K562 (cell line): Measurements from ENCODE around the gene CDC14B. TPM values are rescaled to one million over a fixed set of nuclear protein-coding genes. Genes with fewer than 3 reads are reported as not detected.

Source experiments
- ATF3 ChIP-seq, 2 experiments: fragments of 450-650 bp in 1 of 2; sonication (generic) in 1 of 2; formaldehyde crosslinking in 1 of 2; IDR thresholded peaks in 1 of 2; conservative IDR thresholded peaks in 1 of 2; 2 replicates each; pipeline versions ENCODE4 v1.6.1 to v1.8.1; 2016 to 2023; ENCODE audit warnings: mild to moderate bottlenecking in 2 of 2, moderate library complexity in 2 of 2, inconsistent platforms in 1 of 2, missing genetic modification reagents in 1 of 2
- CHCHD3 ChIP-seq: fragments of 250-450 bp; sonication (Bioruptor Pico); IDR thresholded peaks from 2 replicates; pipeline ENCODE4 v2.1.2; 2022; ENCODE audit warnings: mild to moderate bottlenecking
- FOS ChIP-seq: IDR thresholded peaks from 3 replicates; pipeline ENCODE4 v1.6.1; 2011; ENCODE audit not compliant: insufficient read length; ENCODE audit errors: extremely low read depth
- FOSL1 ChIP-seq: fragments of 200-800 bp; sonication (Bioruptor generic); conservative IDR thresholded peaks from 2 replicates; pipeline ENCODE4 v1.6.1; 2016; ENCODE audit warnings: missing genetic modification characterization, missing compliant biosample characterization
- GATAD2B ChIP-seq: fragments of 450-650 bp; IDR thresholded peaks from 2 replicates; pipeline ENCODE4 v1.6.1; 2017; ENCODE audit warnings: mild to moderate bottlenecking, borderline replicate concordance
- HDAC6 ChIP-seq: IDR thresholded peaks from 2 replicates; pipeline ENCODE4 v1.6.1; 2012; ENCODE audit warnings: low read depth, mild to moderate bottlenecking, control low read depth, inconsistent platforms, low read length, moderate library complexity
- MAFG ChIP-seq: fragments of 450-650 bp; conservative IDR thresholded peaks from 2 replicates; pipeline ENCODE4 v1.6.1; 2016; ENCODE audit warnings: missing genetic modification characterization, missing compliant biosample characterization
- MBD2 ChIP-seq: sonication (generic); IDR thresholded peaks from 2 replicates; pipeline ENCODE4 v1.6.1; 2016; ENCODE audit warnings: low read depth, borderline replicate concordance
- NCOA4 ChIP-seq: fragments of 450-650 bp; IDR thresholded peaks from 2 replicates; pipeline ENCODE4 v1.6.1; 2018; ENCODE audit warnings: mild to moderate bottlenecking; ENCODE audit not compliant: partially characterized antibody
- RAD21 ChIP-seq, 2 experiments: fragments of 250-450 bp in 1 of 2; fragments of 450-650 bp in 1 of 2; sonication (Bioruptor Pico) in 1 of 2; formaldehyde crosslinking in 1 of 2; IDR thresholded peaks in 1 of 2; conservative IDR thresholded peaks in 1 of 2; 2 replicates each; pipeline versions ENCODE4 v1.4.0 to v1.8.0; 2020 to 2022; ENCODE audit warnings: mild to moderate bottlenecking in 2 of 2, moderate library complexity in 1 of 2
- SIN3B ChIP-seq: fragments of 450-650 bp; IDR thresholded peaks from 2 replicates; pipeline ENCODE4 v1.6.1; 2017; ENCODE audit warnings: low read depth, mild to moderate bottlenecking, moderate library complexity
- SMARCC2 ChIP-seq: fragments of 450-650 bp; IDR thresholded peaks from 2 replicates; pipeline ENCODE4 v1.6.1; 2017; ENCODE audit warnings: antibody characterized with exemption, moderate library complexity, mild to moderate bottlenecking, low read depth
- SMC3 ChIP-seq: conservative IDR thresholded peaks from 2 replicates; pipeline ENCODE4 v1.6.1; 2011; ENCODE audit warnings: low read depth, low read length, improper control_type of control experiment; ENCODE audit not compliant: insufficient read depth
- VEZF1 ChIP-seq: fragments of 200-800 bp; sonication (Bioruptor generic); IDR thresholded peaks from 2 replicates; pipeline ENCODE4 v1.6.1; 2017; ENCODE audit warnings: missing genetic modification characterization, missing compliant biosample characterization
- WHSC1 ChIP-seq: IDR thresholded peaks from one replicate; pipeline ENCODE4 v1.6.1; 2012; ENCODE audit warnings: low read length, control low read depth, inconsistent platforms
- ZKSCAN1 ChIP-seq: fragments of 150-350 bp; IDR thresholded peaks from 2 replicates; pipeline ENCODE4 v1.6.1; 2016; ENCODE audit warnings: low read depth, low read length
- polyA plus RNA-seq, 8 experiments: library from polyadenylated mRNA; depleted of rRNA in 4 of 8; stranded (reverse) in 5 of 8; unstranded in 3 of 8; fragments of >200 nt; fragmentation: Nextera tagmentation in 2 of 8; fragmentation: Illumina TruSeq in 1 of 8; extraction: Ambion mirVana in 2 of 8; extraction: Trizol in 1 of 8; gene quantifications; 2 replicates each; pipeline versions ENCODE4 v1.2.1 to v1.2.3, GENCODE V29; 2011 to 2014; ENCODE audit warnings: inconsistent platforms in 1 of 8, missing spikeins in 1 of 8
- total RNA-seq, 7 experiments: library from RNA; depleted of rRNA in 6 of 7; stranded (reverse); fragments of >200 nt in 6 of 7; fragmentation: Illumina TruSeq in 2 of 7; extraction: Trizol in 2 of 7; gene quantifications; 2 replicates each; pipeline versions ENCODE4 v1.2.1 to v1.2.3, GENCODE V29; 2011 to 2021; ENCODE audit warnings: low replicate concordance in 1 of 7
- TF ChIP-seq, protein P1 (sequence below): IDR thresholded peaks from 3 replicates; pipeline ENCODE4 v1.6.1; 2011; ENCODE audit warnings: borderline replicate concordance, mild to moderate bottlenecking, moderate library complexity; ENCODE audit not compliant: insufficient read length; ENCODE audit errors: extremely low read depth
- TF ChIP-seq, protein P2 (sequence below): sonication (generic); formaldehyde crosslinking; IDR thresholded peaks from 2 replicates; pipeline ENCODE4 v1.8.1; 2023; ENCODE audit warnings: mild to moderate bottlenecking, missing genetic modification reagents
- TF ChIP-seq, protein P3 (sequence below): fragments of 250-450 bp; sonication (Bioruptor Pico); IDR thresholded peaks from 2 replicates; pipeline ENCODE4 v1.8.0; 2021; ENCODE audit warnings: moderate library complexity, mild to moderate bottlenecking, inconsistent platforms

Gene CDC14B
- total and polyA plus RNA-seq, 9 of the 15 experiments (the other 6 are each of a cell fraction or from before 2014, with no cell fraction given), result 1.4 to 6.0 (median 3.8) TPM

DNA sequence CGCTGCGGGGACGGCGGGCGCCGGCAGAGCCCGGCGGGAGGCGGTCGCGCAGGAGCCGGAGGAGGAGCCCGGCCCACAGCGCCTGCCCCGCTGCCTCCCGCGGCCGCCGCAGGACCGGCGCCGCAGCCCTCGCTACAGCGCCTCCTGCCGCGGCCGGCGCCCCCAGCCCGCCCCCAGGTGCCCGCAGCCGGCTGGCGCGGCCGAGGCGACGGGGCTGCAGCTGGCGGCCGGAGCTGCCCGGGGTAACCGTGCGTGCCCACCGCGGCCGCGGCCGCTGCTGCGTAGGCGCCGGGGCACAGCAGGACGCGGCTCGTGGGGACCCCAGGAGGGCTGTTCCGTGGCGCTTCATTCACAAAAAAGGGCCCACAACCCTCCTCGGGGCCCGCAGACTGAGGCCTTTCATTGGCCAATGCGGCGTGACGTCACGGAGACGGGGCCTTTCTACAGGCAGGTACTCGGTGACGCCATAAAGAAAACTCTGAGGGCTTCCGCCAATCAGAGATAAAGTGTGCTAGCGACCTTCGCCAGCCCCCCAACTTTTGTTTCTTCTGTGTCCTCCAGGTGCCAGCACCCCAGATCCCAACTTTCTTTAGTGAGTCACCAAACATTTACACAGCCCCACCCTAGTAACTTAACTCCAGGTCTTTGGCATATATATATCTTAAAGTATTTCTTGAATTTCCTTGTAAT lies at the start of gene CDC14B (continued):
- TF ChIP-seq, protein P1, sequence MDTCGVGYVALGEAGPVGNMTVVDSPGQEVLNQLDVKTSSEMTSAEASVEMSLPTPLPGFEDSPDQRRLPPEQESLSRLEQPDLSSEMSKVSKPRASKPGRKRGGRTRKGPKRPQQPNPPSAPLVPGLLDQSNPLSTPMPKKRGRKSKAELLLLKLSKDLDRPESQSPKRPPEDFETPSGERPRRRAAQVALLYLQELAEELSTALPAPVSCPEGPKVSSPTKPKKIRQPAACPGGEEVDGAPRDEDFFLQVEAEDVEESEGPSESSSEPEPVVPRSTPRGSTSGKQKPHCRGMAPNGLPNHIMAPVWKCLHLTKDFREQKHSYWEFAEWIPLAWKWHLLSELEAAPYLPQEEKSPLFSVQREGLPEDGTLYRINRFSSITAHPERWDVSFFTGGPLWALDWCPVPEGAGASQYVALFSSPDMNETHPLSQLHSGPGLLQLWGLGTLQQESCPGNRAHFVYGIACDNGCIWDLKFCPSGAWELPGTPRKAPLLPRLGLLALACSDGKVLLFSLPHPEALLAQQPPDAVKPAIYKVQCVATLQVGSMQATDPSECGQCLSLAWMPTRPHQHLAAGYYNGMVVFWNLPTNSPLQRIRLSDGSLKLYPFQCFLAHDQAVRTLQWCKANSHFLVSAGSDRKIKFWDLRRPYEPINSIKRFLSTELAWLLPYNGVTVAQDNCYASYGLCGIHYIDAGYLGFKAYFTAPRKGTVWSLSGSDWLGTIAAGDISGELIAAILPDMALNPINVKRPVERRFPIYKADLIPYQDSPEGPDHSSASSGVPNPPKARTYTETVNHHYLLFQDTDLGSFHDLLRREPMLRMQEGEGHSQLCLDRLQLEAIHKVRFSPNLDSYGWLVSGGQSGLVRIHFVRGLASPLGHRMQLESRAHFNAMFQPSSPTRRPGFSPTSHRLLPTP, result peak; percentile 14
- TF ChIP-seq ATF3 (IDR thresholded peaks at IDR 0.05) (peak; percentile 83), ATF3 (CRISPR knock-in tag; conservative IDR thresholded peaks at IDR 0.05) (no peak; the same call in 1 of the 2 replicates), VEZF1 (CRISPR knock-in tag) (peak; percentile 71; the same call in 1 of the 2 replicates), MAFG (tag) (no peak), SMARCC2 (no peak), MBD2 (peak; percentile 21; the same call in 1 of the 2 replicates), CHCHD3 (CRISPR knock-in tag) (no peak), SMC3 (no peak), ZKSCAN1 (no peak), SIN3B (peak; percentile 70), RAD21 (CRISPR knock-in tag; conservative IDR thresholded peaks at IDR 0.05 in 1 of 2, IDR thresholded peaks at IDR 0.05 in 1 of 2) (peak in 1 of 2 experiments; percentile 36; a peak in 2 of 4 replicates), WHSC1 (no peak), HDAC6 (no peak), FOS (peak; percentile 63), FOSL1 (tag) (0 out of 2 replicates have a peak, but pooled peaks have one; percentile 28), NCOA4 (no peak), GATAD2B (peak; percentile 73; the same call in 1 of the 2 replicates)
- TF ChIP-seq, protein P2, sequence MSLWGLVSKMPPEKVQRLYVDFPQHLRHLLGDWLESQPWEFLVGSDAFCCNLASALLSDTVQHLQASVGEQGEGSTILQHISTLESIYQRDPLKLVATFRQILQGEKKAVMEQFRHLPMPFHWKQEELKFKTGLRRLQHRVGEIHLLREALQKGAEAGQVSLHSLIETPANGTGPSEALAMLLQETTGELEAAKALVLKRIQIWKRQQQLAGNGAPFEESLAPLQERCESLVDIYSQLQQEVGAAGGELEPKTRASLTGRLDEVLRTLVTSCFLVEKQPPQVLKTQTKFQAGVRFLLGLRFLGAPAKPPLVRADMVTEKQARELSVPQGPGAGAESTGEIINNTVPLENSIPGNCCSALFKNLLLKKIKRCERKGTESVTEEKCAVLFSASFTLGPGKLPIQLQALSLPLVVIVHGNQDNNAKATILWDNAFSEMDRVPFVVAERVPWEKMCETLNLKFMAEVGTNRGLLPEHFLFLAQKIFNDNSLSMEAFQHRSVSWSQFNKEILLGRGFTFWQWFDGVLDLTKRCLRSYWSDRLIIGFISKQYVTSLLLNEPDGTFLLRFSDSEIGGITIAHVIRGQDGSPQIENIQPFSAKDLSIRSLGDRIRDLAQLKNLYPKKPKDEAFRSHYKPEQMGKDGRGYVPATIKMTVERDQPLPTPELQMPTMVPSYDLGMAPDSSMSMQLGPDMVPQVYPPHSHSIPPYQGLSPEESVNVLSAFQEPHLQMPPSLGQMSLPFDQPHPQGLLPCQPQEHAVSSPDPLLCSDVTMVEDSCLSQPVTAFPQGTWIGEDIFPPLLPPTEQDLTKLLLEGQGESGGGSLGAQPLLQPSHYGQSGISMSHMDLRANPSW (CRISPR knock-in tag), result no peak
- TF ChIP-seq, protein P3, sequence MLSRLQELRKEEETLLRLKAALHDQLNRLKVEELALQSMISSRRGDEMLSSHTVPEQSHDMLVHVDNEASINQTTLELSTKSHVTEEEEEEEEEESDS (CRISPR knock-in tag), result no peak
